Measurements from ENCODE around the gene PIAS1.
"Not testable (repeated sequence)": the region's sequence is repeated elsewhere in the genome, so short reads cannot be mapped to it uniquely, and the experiment has no call there.

The PIAS1 gene

DNA sequence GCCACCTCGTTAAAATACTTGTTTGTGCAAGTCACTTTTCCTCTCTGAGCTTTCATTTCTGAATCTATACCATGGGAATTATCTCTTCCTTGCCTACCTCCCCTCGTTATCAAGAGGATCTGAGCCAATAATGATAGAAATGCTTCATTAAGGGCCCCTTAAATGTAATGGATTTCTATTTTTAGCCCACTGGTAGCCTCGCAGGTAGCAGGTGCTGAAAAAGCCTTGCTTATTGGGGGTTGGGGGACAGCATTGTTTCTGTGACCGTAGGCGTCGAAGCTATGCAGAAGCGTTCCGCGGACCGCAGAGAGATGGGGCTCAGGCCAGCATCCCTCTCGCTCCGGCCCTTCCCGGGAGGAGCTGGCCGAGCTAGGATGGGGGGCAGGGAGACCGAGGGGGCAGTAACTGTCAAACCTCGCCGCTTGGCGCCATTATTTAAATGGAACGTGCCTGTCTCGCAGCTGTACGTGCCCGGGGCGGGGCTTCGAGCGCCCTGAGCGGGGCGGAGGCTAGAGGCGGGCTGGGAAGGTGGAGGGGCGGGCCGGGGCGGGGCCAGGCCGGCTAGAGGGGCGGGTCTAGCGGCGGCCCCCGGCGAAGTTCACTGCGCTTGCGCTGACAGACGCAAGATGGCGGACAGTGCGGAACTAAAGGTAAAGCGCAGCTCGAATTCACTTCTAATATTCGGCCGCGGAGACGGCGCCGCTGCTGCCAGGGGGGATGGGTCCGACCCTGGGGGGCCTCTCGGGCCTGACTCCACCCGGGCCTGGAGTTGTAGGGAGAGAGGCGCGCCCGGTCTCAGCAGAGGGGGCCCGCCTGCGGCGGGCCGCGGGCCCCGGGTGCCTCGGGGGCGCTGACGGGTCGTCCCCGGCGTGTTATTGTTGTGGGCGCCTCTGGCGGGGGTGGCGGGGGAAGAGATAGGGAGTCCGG is at the start of gene PIAS1:
Gene PIAS1 (plus strand): TSS at position 615 of the 927 bp plus-strand sequence. CDS start 12 bp downstream, at position 627.
- peak; percentile 96 for DNase-seq

DNA sequence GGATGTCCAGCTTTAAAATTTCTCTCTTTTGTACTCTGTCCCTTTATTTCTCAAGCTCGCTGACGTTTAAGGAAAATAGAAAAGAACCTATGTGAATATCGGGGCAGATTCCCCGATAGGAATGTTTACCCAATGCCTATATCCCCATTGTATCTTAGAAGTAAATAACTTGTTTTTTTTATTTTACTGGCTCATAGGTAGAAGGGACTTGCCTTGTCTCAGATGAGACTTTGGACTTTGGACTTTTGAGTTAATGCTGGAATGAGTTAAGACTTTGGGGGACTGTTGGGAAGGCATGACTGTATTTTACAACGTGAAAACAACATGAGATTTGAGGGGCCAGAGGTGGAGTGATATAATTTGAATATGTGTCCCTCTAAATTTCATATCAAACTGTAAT is 46.5 kb upstream of the PIAS1 start:
- not testable (repeated sequence) for DNase-seq

DNA sequence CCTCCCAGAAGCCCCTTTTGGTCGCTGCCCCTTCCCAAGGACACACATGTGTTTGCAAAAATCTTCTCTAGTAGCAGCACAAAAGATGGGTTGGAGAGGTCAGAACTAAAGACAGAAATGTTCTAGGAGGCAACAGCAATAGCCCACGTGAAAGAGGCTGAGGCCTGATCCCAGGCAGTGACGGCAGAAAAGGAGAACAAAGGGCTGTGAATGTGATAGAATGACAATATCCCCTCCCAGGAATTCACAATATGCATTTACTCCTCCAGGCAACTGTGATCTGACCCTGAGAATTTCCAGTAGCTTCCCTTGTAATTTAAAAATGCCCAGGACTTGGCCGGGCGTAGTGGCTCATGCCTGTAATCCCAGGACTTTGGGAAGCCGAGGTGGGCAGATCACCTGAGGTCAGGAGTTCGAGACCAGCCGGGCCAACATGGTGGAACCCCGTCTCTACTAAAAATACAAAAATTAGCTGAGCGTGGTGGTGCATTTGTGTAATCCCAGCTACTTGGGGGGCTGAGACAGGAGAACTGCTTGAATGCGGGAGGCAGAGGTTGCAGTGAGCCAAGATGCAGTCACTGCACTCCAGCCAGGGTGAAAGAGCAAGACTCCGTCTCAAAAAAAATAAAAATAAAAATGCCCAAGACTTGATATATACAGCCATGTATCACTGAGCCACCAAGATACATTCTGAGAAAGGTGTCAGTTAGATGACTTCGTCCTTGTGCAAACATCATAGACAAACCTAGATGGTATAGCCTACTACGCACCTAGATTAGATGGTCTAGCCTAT is 43.6 kb upstream of the PIAS1 start:
- DNase-seq = no peak

DNA sequence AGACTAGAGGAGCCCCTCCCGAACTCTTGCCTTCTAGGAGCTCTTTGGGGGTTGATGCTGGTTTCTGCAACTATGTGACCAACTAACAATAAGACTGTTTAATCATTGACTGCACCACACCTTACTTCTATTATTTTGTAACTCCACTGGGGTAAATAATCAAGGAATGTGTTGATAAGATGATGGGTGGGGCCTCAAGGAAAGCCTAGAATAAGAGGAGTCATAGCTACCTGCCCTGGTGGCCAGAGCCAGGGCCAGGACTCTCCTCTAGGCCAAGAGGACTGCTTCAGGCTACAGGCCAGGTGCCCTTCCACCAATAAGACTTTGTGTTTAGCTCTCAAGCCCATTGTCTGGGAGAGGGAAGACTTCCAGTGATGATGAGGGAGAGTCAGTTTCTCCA is 41.2 kb upstream of the PIAS1 start:
- no peak for DNase-seq

DNA sequence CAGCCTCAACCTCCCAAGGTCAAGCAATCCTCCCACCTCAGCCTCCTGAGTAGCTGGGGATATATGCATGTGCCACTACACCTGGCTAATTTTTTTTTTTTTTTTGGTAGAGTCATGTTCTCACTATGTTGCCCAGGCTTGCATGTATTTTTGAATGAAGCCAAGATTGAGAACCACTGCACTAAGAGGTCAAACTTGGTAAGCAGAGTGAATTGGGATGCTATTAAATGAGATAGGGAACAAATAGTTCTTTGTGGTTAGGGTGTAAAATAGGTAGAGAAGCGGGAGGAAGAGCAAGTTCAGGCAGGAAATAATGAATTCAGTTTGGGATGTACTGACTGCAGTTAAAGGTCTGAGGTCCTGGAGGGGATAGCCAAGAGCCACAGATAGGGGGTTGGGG is 39.9 kb upstream of the PIAS1 start:
- DNase-seq = no peak

DNA sequence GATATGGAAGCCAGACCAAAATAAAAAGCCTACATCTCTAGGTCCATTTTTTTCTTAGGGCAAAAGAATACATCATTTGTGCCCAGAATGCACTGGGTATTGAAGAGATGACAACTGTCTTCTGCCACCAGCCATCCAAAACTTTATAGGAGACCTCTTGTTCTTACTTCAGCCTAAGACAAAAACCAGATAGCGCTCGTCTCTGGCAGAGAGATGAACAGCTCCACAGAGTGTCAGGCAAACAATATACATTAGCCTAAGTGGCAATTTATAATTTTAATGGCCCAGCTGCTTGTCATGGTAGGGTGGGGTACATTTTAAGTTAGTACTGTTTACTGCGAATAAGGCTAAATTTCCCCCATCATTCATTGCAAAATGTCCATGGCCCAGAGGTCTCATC is 38.9 kb upstream of the PIAS1 start:
- DNase-seq = no peak

DNA sequence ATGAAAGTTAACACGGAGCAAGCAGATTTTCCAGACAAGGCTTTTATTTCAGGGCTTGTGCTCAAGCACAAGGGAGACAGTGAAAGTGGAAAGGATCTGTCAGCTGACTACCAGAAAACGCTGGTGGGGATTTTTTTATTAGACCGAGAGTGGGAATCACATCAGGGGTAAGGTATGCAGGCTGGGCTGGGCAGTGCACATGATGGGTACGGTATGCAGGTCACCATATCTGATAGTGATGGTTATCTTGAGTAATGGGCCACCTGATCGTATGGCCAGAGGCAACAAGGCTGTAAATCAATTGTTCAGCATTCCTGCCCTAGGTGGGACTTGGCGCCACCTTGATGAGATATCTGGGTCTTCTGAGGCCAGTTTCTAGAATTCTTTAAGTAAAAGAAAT is 36.9 kb upstream of the PIAS1 start:
- DNase-seq = no peak

DNA sequence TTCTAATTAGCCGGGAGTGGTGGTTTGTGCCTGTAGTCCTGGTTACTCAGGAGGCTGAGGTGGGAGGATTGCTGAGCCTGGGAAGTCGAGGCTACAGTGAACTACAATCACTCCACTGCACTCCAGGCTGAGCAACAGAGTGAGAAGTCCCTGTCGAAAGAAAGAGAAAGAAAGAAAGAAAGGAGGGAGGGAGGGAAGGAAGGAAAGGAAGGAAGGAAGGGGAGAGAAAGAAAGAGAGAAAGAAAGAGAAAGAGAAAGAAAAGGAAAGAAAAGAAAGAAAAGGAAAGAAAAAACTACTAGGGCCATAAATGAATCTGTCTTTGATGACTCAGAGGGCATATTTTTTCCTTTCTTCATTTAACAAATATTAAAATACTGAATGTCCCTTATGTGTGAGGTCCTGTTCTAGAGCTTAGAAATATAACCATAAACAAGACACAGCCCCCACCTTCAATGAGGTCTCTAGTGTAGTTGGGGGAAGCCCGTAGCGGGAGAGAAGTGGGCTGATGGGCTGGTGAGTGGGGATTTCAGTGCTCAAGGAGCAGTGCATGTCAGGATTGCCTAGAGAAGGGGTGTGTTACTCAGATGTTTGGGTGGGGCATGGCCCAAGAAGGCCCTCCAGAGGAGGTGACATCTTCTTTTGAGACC is 35.2 kb upstream of the PIAS1 start:
- no peak for DNase-seq

DNA sequence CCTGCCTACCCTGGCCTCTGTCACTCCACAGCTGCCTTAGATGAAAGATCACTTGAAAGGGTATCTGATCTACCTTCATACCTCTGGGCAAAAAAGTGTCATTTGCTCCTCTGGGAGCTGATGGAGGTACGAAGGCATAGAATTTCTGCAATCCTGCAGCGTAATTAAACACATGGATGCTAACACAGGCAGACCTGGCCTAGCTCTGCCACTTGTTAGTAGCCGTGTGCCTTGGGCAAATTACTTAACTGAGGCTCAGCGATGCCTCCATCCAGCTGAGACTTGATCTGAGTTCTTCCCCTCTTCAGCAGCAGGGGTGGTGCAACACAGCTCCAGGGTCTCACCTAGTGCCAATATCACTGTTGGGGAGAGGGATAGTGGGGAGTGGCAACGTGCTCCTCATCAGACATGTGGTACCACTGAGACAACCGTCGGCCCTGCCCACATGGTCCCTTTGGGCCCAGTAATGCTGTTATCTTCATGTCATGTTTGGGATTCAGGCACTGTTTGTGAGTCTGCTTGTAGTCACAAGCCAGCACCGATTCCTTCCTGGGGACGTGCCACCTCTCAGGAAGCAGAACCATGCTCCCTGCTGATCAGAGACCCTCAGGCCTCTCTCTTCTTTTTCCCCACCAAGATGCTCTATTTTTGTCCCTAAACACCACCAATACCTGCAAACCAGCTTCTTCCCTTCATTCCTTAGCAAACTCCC is 34.1 kb upstream of the PIAS1 start:
- no peak for DNase-seq

DNA sequence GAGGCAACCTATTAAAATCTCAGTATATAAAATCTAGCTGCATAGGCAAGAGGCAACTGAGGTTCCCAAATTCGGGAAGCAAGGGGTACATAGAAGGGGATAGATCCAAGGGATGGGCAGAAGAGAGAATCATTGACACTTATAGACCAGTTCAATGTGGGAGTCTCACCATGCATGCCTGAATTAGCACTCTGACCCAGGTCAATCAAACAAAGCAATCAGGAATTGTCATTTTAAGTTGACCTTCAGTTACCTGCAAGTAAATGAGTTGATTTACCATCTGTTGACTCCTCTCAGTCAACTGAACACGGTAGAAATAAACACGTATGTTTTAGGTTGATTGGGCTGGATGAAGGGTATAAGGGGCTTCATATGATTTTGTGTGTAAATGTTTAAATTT is 33.4 kb upstream of the PIAS1 start:
- DNase-seq = no peak

DNA sequence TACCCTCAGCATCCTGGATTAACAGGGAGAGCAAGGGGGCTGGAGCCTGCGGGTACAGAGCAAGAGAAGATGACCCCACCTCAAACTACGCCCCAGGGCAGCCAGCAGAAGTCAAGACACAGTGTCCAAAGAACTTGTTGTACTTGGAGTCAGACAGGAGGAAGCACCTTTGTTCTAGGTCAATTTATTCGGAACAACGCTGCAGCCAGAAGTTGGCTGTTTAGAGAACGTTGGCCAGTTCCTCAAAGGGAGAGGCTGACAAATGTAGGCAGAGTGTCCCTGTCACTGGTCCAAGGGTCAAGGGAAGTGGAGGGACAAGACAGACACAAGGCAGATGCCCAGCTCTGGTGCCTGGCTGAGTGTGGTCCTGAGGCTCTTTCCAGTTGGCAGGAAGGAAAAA is 32.1 kb upstream of the PIAS1 start:
- no peak for DNase-seq

DNA sequence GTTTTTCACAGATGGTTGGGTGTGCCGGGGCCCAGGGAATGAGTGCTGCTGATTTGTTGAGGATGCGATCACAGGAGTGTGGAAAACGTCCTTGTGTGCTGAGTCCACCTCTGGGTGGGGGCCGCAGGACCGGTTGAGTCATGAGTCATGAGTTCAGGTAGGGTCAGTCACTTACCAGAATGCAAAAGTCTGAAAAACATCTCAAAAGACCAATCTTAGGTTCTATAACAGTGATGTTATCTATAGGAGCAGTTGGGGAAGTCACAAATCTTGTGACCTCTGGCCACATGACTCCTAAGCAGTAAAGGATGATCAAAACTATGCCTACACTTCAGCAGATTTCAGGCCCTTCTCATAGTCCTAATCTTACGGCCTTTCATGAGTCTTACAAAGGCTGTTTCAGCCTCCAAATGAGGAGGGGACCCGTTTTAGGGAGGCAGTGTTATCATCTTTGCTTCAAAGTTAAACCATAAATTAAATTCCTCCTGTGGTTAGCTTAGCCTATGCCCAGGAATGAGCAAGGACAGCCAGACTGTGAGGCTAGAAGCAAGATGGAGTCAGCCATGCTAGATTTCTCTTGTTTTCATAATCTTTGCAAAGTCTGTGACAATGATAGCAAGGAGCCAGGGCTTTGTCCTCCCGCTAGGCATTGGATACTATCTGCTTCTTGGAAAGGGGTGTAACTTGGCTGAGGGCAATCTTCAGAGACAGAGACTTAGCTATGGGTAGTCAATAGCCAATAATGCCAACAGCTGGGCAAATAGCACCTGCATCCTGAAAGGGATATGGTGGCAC is 30.6 kb upstream of the PIAS1 start:
- DNase-seq = no peak

DNA sequence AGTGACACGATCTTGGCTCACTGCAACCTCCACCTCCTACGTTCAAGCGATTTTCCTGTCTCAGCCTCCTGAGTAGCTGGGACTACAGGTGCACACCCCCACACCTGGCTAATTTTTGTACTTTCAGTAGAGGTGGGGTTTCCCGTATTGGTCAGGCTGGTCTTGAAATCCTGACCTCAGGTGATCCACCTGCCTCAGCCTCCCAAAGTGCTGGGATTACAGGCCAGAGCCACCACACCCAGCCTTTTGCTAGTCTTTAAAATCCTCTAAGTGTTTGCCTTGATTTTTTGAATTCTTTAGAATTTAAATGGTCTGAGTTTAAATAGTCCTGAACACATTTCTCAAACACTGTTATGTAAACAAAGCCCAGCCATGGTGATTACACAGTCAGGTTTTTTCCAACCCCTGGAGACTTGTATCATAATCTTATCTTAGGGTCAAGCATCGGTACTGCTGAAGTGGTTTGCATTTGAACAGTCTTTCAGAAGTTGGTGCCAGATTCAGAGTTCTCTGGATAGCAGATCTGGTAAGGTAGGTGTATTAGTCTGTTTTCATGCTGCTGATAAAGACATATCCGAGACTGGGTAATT is 28.2 kb upstream of the PIAS1 start:
- DNase-seq = no peak

DNA sequence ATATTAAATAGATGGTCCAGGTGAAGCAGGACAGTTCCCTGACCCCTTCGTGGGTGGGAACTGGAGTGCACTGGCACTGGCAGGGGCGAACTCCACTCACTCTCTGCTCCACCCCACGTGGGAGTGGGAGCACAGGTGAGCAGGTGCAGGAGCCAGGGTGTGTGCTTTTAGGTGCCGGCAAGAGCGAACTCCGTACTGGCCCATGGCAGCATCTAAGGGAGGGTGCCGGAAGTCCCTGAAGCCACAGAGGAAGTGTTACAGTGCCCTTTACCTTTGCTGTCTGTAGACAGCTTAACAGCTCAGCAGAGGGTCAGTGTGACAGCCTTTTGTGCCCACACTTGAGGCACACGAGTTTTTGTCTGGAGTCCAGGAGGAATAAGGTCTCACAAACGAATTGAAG is 26.7 kb upstream of the PIAS1 start:
- DNase-seq = no peak

DNA sequence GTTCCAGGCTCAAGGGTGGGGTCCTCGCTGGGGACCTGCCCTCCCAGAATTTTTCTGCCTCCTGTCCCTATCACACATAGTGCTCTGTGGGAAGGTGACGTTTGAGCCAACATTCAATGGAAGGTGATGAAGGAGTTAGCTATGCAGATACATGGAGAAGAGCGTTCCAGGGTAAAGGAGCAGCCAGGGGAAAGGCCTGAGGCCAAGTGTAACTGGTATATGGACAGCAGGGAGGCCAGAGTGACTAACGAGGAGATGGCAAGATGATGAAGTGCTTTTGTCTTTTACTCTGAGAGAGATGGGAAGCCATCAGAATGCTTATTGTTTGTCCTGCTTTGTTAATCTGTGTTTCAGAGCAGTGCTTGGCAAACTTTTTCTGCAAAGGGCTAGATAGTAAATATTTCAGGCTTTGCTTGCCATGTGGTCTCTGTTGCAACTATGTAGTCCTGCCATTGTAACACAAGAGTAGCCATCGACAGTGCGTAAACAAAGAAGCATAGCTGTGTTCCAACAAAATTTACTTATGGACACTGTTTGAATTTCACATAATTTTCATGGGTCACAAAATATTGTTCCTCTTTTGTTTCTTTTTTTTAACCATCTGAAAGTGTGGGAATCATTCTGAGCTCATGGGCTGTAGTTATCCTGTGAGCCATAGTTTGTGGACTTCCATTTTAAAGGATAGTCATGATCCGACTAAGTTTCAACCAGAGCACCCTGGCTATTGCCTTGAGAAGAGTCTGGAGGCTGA is 25.8 kb upstream of the PIAS1 start:
- DNase-seq = no peak

DNA sequence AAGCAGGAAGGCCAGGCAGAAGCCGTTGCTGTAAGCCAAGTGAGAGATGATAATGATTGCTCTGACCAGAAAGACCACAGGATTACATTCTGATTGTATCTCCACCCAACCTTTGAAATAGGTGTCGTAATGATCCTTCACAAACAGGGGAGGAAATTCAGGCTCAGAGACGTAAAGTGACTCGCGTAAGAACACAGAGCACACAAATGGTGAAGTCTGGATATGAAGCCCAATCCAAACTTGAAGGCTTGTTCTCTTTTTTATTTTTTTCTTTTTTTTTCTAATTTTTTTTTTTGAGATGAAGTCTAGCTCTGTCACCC is 25.3 kb upstream of the PIAS1 start:
- DNase-seq = no peak

DNA sequence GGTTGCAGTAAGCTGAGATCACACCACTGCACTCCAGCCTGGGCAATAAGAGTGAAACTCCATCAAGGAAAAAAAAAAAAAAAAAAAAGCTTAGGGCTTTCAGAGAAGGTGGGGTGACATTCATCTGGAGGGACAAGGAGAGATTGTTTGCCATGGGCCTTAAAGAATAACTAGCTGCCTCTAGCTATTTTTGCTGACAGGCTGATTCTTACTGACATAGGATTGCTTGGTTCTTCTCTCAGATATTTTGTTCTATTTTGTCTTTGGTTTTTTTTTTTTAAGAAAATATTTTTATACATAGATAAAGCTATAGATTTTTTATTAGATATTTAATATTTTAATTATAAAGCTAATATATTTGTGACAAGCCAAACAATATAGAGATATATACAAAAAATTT is 24.2 kb upstream of the PIAS1 start:
- no peak for DNase-seq

DNA sequence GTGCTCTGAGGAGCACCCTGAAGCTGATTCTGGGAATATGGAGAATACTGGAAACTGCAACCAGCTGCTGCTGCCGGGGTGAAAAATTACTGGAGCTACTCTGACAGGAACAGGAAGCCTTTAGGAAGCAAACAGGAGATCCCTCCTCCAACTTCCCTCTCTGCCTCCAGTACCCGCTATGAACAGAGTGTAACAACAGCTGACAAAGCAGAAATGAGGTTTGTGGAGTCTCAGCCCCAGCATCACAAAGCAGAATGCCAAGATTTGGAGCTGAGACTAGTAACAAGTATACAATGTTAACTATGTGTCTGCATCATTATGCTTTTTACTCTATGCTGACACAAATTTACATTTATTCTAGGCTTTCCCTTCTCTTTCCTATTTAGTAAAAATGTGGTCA is 22.7 kb upstream of the PIAS1 start:
- DNase-seq = no peak

DNA sequence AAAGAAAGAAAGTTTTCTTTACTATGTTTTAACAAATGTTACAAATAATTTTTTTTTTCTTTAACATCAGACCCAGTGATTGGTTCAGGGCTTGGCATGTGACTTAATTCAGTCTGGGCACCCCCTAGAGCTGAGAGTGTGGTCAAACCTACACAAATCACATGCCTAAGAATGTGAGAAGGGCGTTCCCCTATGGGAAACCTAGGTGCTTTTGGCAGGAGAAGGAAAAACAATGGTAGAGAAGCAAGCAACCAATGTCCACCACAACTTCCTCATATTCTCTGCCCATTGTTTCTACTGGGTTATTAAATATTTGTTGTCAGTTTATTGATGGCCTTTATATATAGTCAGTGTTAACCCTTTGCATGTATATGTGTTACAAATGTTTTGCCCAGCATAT is 21.4 kb upstream of the PIAS1 start:
- no peak for DNase-seq

DNA sequence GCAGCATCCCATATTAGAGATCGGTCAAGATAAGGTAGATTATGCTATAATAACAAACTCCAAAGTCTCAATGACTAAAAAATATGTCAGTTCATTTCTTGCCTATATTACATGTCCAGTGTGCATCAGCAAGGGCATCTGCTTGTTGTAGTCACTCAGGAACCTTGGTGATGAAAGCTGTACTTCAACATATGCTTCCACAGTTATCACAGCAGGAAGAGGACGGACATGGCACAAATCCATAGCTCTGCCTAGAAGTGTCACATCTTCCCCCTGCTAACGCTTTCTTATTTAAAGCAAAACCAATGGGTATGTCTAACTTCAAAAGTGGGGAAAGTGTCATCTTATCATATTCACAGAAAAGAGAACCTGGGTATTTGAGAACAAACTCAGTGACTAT is 20.0 kb upstream of the PIAS1 start:
- no peak for DNase-seq

DNA sequence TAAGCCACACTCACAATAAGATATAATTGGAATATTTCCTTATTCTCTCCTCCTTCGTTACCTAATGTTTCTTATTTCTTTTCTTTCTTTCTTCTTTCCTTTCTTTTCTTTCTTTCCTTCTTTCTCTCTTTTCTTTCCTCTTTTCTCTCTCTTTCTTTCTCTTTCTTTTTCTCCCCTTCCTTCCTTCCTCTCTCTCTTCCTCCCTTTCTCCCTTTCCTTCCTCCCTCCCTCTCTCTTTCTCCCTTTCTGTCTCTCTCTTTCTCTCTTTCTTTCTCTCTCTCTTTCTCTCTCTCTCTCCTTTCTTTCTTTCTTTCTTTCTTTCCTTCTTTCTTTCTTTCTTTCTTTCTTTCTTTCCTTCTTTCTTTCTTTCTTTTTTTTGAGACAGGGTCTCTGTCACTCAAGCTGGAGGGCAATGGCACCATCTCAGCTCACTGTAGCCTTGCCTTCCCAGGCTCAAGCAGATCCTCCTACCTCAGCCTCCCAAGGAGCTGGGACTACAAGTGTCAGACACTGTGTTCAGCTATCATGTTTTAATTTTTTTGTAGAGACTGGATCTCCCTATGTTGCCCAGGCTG is 19.3 kb upstream of the PIAS1 start:
- no peak for DNase-seq
